HAP-1 (cell line): ENCODE results near the gene KCNRG.
"Not testable (repeated sequence)": the region's sequence is repeated elsewhere in the genome, so short reads cannot be mapped to it uniquely, and the experiment has no call there.

Source experiments
- DNase-seq, 2 experiments: peaks; one replicate each; pipeline ENCODE4 v3.0.0-alpha.2; 2016 to 2020; ENCODE audit warnings: low spot score in 2 of 2
- H3K27me3 ChIP-seq: fragments of 250-450 bp; sonication (Bioruptor Pico); 2 replicates; pipeline ENCODE4 v1.5.1; 2020; ENCODE audit warnings: low read depth, mild to moderate bottlenecking, moderate library complexity
- H3K36me3 ChIP-seq: fragments of 250-450 bp; sonication (Bioruptor Pico); replicated peaks from 2 replicates; pipeline ENCODE4 v1.5.1; 2020; ENCODE audit warnings: mild to moderate bottlenecking
- H3K4me1 ChIP-seq: fragments of 250-450 bp; sonication (Bioruptor Pico); 2 replicates; pipeline ENCODE4 v1.5.1; 2020; ENCODE audit warnings: mild to moderate bottlenecking
- H3K4me3 ChIP-seq: fragments of 250-450 bp; sonication (Bioruptor Pico); 2 replicates; pipeline ENCODE4 v1.5.1; 2020; ENCODE audit warnings: mild to moderate bottlenecking, moderate library complexity
- H3K9me3 ChIP-seq: fragments of 250-450 bp; sonication (Bioruptor Pico); 2 replicates; pipeline ENCODE4 v1.5.1; 2020; ENCODE audit warnings: mild to moderate bottlenecking, moderate library complexity
- in situ Hi-C: fragments of 300-500 bp; cut with MboI; formaldehyde crosslinking; loops from 3 replicates; pipeline ENCODE4 v1.14.3; 2020; ENCODE audit warnings: low sequenced_read_pairs, inconsistent platforms, mixed read lengths

Gene KCNRG

GRCh38 chr13:50025436-50025835 lies 10.2 kb downstream of the KCNRG start:
- no peaks in the 10 kb centered on the region for H3K27me3 ChIP-seq
- no peak for DNase-seq
- no peaks in the 10 kb centered on the region for H3K9me3 ChIP-seq
- peaks cover 24% of the 10 kb centered on the region for H3K36me3 ChIP-seq
- in situ Hi-C loops, result no loop called here
- peaks cover 13% of the 10 kb centered on the region for H3K4me1 ChIP-seq
- no peak overlapping the region for H3K4me3 ChIP-seq

DNA sequence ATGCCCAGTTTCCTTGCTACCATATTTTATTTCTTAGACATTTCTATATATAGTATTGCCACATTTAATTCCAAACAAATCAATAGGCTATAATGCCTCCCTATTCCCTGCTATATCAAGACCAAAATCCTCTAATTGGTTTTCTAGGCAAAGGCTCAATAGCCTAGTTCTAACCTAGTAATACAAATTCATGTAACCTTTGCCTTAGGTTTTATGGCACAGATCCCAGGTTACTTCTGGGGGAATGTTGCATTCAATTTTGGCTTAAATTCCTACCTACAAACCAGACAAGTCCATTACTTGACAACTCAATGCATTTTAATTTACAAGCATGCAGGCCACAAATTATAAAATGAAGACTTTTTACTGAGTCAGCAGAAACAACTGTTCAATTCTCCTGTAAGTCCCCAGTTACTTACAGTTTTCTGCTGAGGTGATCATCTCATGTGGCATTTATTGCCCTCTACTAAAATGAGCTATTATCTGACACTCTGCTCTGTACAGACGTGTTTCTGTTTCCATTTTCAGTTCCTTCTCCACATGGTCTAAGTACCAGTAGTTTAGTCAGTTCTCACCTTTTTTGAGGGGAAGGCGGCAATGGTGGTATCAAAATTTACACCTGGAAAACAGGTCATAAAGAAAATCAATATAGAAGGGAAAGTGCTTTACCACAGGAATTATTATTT lies 11.7 kb downstream of the KCNRG start:
- H3K9me3 ChIP-seq, result no peaks in the 10 kb centered on the region
- in situ Hi-C loops, result no loop called here
- no peaks in the 10 kb centered on the region for H3K27me3 ChIP-seq
- H3K4me1 ChIP-seq, result peaks cover 23% of the 10 kb centered on the region
- DNase-seq, result no peak
- peaks cover 18% of the 10 kb centered on the region for H3K36me3 ChIP-seq
- H3K4me3 ChIP-seq, result no peak overlapping the region

GRCh38 chr13:50030315-50030714 lies 15.1 kb downstream of the KCNRG start:
- H3K9me3 ChIP-seq, result no peaks in the 10 kb centered on the region
- peaks cover 29% of the 10 kb centered on the region for H3K4me1 ChIP-seq
- no peak overlapping the region for H3K4me3 ChIP-seq
- no peaks in the 10 kb centered on the region for H3K27me3 ChIP-seq
- in situ Hi-C loops, result no loop called here
- H3K36me3 ChIP-seq, result peaks cover 9% of the 10 kb centered on the region; the same call in 1 of the 2 replicates
- DNase-seq, result peak in 1 of 2 experiments; percentile 17

- Histone ChIP-seq H3K4me1 (peaks cover 29% of the 10 kb centered on the region), H3K9me3 (no peaks in the 10 kb centered on the region), H3K4me3 (no peak overlapping the region), H3K36me3 (no peaks in the 10 kb centered on the region), H3K27me3 (no peaks in the 10 kb centered on the region)
- DNase-seq, result no peak
- in situ Hi-C loops, result no loop called here
Measured at GRCh38 chr13:50033725-50034124, 18.5 kb downstream of the KCNRG start.

- no peak for DNase-seq
- Histone ChIP-seq H3K4me3 (no peak overlapping the region), H3K36me3 (peaks cover 15% of the 10 kb centered on the region), H3K27me3 (no peaks in the 10 kb centered on the region), H3K4me1 (0 out of 2 replicates have a peak, but pooled peaks cover 4% of the 10 kb centered on the region), H3K9me3 (no peaks in the 10 kb centered on the region)
- in situ Hi-C loops, result no loop called here
Measured at GRCh38 chr13:50037788-50038187, 22.5 kb downstream of the KCNRG start.

DNA sequence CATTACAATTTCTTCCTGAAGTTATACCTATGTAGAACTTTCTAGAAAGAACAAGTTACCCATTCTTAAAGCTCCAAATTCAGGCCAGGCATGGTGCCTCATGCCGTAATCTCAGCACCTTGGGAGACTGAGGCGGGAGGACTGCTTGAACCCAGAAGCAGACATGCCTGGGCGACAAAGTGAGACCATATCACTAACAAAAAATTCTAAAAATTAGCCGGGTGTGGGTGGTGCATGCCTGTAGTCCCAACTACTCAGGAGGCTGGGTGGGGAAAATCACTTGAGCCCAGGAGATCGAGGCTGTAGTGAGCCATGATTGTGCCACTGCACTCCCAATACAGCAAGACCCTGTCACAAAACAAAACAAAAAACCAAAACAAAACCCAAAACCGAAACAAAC lies 23.0 kb downstream of the KCNRG start:
- in situ Hi-C loops, result no loop called here
- no peak for DNase-seq
- Histone ChIP-seq H3K4me3 (no peak overlapping the region), H3K36me3 (peaks cover 19% of the 10 kb centered on the region), H3K27me3 (no peaks in the 10 kb centered on the region), H3K4me1 (0 out of 2 replicates have a peak, but pooled peaks cover 4% of the 10 kb centered on the region), H3K9me3 (no peaks in the 10 kb centered on the region)

GRCh38 chr13:50052478-50052877 lies 37.2 kb downstream of the KCNRG start:
- H3K36me3 ChIP-seq, result peaks cover 47% of the 10 kb centered on the region

DNA sequence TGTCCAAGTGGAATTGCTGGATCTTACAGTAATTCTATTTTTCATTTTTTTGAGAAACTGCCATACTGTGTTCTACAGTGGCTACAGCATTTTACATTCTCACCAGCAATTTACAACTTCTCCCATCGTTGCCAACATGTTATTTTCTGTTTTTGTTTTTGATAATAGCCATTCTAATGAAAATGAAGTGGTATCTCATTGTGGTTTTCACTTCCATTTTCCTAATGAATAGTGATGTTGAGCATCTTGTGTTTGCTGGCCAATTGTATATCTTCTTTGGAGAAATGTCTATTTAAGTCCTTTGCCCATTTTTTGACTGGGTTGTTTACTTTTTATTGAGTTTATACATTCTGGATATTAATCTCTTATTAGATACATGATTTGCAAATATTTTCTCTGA lies 38.6 kb downstream of the KCNRG start:
- in situ Hi-C loops, result no loop called here
- no peaks in the 10 kb centered on the region for H3K9me3 ChIP-seq
- no peak overlapping the region for H3K4me3 ChIP-seq
- peaks cover 49% of the 10 kb centered on the region for H3K36me3 ChIP-seq
- DNase-seq, result no peak
- no peaks in the 10 kb centered on the region for H3K27me3 ChIP-seq
- H3K4me1 ChIP-seq, result peaks cover 7% of the 10 kb centered on the region

More at GRCh38 chr13:50052478-50052877, 37.2 kb downstream of the KCNRG start:
- no peaks in the 10 kb centered on the region for H3K27me3 ChIP-seq
- H3K4me3 ChIP-seq, result no peak overlapping the region
- in situ Hi-C loops, result no loop called here
- no peaks in the 10 kb centered on the region for H3K9me3 ChIP-seq
- H3K4me1 ChIP-seq, result peaks cover 7% of the 10 kb centered on the region
- DNase-seq, result no peak

- DNase-seq, result no peak
- Histone ChIP-seq H3K9me3 (no peaks in the 10 kb centered on the region), H3K4me1 (peaks cover 7% of the 10 kb centered on the region), H3K4me3 (no peak overlapping the region), H3K27me3 (no peaks in the 10 kb centered on the region), H3K36me3 (peaks cover 48% of the 10 kb centered on the region)
- in situ Hi-C loops, result no loop called here
Measured at GRCh38 chr13:50055454-50055853, 40.2 kb downstream of the KCNRG start.

DNA sequence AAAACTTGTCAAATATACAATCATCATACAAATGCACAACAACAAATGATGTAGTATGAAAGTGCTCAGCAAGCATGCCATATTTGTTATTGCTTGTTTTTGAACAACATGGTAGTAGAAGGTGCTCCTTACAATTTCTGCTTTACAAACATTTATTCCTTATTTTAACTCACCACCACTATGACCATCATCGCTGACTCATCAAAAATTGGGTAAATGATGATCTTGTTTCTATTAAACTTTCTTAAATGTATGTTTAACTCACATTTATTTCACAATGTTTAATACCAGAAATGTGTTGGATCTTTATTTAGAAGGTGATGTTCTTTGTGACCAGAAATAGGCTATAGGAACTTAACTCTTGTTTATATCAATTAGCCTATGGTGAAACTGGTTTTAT lies 45.5 kb downstream of the KCNRG start:
- Histone ChIP-seq H3K36me3 (peaks cover 54% of the 10 kb centered on the region), H3K4me1 (no peaks in the 10 kb centered on the region), H3K9me3 (no peaks in the 10 kb centered on the region), H3K4me3 (no peak overlapping the region), H3K27me3 (no peaks in the 10 kb centered on the region)
- in situ Hi-C loops, result no loop called here
- DNase-seq, result no peak

DNA sequence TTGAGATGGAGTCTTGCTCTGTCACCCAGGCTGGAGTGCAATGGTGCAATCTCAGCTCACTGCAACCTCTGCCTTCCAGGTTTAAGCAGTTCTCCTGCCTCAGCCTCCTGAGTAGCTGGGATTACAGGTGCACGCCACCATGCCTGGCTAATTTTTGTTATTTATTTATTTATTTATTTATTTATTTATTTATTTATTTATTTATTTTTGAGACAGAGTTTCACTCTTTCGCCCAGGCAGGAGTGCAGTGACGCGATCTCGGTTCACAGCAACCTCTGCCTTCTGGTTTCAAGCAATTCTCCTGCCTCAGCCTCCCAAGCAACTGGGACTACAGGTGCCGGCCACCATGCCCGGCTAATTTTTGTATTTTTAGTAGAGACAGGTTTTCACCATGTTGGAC lies 47.1 kb downstream of the KCNRG start:
- H3K27me3 ChIP-seq, in situ Hi-C loops, DNase-seq, H3K9me3 ChIP-seq, H3K4me3 ChIP-seq, H3K4me1 ChIP-seq: not testable (repeated sequence)
- H3K36me3 ChIP-seq, result peaks cover 60% of the 10 kb centered on the region

DNA sequence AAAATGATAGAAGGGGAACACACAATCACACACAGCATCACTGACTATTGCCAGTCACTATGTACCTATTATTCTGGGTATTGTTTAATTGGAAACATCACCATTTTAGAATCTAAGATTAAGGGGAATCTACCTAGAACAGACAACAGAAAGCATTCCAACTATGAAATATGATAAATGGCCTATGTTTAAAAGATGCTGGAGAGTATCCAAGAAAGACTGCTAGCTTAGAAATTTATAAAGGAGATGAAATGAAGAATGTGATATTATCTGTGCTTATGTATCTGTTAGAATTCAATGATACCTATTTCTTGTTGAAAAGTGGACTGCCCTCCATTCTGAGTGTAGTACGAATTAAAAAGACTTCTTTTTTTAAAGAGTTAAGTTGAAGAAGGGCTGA lies 50.5 kb downstream of the KCNRG start:
- Histone ChIP-seq H3K9me3 (no peaks in the 10 kb centered on the region), H3K27me3 (no peaks in the 10 kb centered on the region), H3K4me3 (no peak overlapping the region), H3K4me1 (peaks cover 5% of the 10 kb centered on the region), H3K36me3 (peaks cover 64% of the 10 kb centered on the region)
- in situ Hi-C loops, result no loop called here
- DNase-seq, result no peak

DNA sequence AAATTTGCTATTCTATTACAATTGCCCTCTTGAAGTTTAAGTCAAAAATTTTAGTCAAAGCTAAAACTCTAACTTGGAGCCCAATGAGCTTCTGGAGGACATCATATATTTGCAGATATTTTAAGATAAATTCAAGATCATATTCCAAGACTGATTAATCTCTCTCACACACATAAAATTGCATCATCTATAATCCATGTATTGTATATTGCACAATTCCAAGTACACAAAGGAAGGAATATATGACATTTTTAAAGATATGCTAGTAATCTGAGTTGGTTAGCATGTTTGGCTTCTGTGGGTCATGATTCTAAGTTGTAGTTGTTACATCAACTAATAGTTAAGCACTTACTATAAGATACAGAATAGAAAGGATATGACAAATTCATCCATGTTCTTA lies 53.3 kb downstream of the KCNRG start:
- H3K27me3 ChIP-seq, result no peaks in the 10 kb centered on the region
- peaks cover 64% of the 10 kb centered on the region for H3K36me3 ChIP-seq
- DNase-seq, result no peak
- H3K4me1 ChIP-seq, result peaks cover 14% of the 10 kb centered on the region
- no peaks in the 10 kb centered on the region for H3K9me3 ChIP-seq
- in situ Hi-C loops, result no loop called here
- H3K4me3 ChIP-seq, result no peak overlapping the region

DNA sequence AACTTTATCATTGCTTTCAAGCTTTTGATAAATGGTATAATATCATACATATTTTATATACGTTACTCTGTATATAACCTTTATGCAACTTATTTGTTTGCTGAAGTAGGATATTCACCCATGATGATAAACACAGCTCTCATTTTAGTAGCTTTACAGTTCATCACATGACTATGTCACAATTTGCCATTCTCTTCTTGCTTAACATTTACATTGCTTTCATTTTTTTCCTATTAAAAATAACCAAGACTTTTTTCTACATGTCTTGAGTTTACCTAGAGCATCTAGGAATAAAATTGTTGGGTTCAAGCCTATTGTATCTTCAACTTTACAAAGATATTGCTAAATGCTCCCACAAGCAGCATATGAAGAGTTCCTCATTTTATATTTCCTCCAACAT lies 54.0 kb downstream of the KCNRG start:
- Histone ChIP-seq H3K27me3 (no peaks in the 10 kb centered on the region), H3K4me1 (peaks cover 21% of the 10 kb centered on the region), H3K36me3 (peaks cover 60% of the 10 kb centered on the region), H3K9me3 (no peaks in the 10 kb centered on the region), H3K4me3 (no peak overlapping the region)
- in situ Hi-C loops, result no loop called here
- no peak for DNase-seq

GRCh38 chr13:50070186-50070585 lies 54.9 kb downstream of the KCNRG start:
- in situ Hi-C loops, result no loop called here
- DNase-seq, result no peak
- Histone ChIP-seq H3K27me3 (no peaks in the 10 kb centered on the region), H3K9me3 (no peaks in the 10 kb centered on the region), H3K4me1 (peaks cover 26% of the 10 kb centered on the region), H3K36me3 (peaks cover 60% of the 10 kb centered on the region), H3K4me3 (no peak overlapping the region)
